HG03025 (cell line): Measurements from ENCODE around the gene ALAS1.

Experiments used
- ATAC-seq: cut with Tn5 transposase; IDR thresholded peaks from one replicate; pipeline ENCODE4 v1.9.1; 2021; ENCODE audit warnings: mild to moderate bottlenecking, moderate library complexity; ENCODE audit not compliant: unreplicated experiment, low FRiP score

The ALAS1 gene

GRCh38 chr3:52197499-52197841 is 490 bp upstream of the ALAS1 start:
- no peak for ATAC-seq

GRCh38 chr3:52198643-52199608 is 966 bp downstream of the ALAS1 start:
- no peak for ATAC-seq

GRCh38 chr3:52200981-52201679 is 3.2 kb downstream of the ALAS1 start:
- ATAC-seq = no peak

- no peak for ATAC-seq
Measured at GRCh38 chr3:52202384-52203077, 4.6 kb downstream of the ALAS1 start.

GRCh38 chr3:52203701-52204100 is 5.7 kb downstream of the ALAS1 start:
- no peak for ATAC-seq

- ATAC-seq = no peak
Measured at GRCh38 chr3:52204337-52205073, 6.5 kb downstream of the ALAS1 start.

- ATAC-seq = no peak
Measured at GRCh38 chr3:52205727-52206372, 7.9 kb downstream of the ALAS1 start.

GRCh38 chr3:52208556-52208955 is 10.6 kb downstream of the ALAS1 start:
- no peak for ATAC-seq

GRCh38 chr3:52210037-52210436 is 12.1 kb downstream of the ALAS1 start:
- ATAC-seq = no peak

GRCh38 chr3:52210550-52211046 is 12.6 kb downstream of the ALAS1 start:
- no peak for ATAC-seq

- no peak for ATAC-seq
Measured at GRCh38 chr3:52211268-52211891, 13.4 kb downstream of the ALAS1 start.

- no peak for ATAC-seq
Measured at GRCh38 chr3:52213005-52213404, 15.0 kb downstream of the ALAS1 start.

- ATAC-seq = no peak
Measured at GRCh38 chr3:52213901-52214300, 15.9 kb downstream of the ALAS1 start.

GRCh38 chr3:52215351-52215750 is 17.4 kb downstream of the ALAS1 start:
- ATAC-seq = no peak

- no peak for ATAC-seq
Measured at GRCh38 chr3:52216585-52217408, 18.8 kb downstream of the ALAS1 start.

GRCh38 chr3:52217409-52217805 is 19.4 kb downstream of the ALAS1 start:
- no peak for ATAC-seq

- ATAC-seq = no peak
Measured at GRCh38 chr3:52218026-52218425, 20.1 kb downstream of the ALAS1 start.

- no peak for ATAC-seq
Measured at GRCh38 chr3:52218454-52218853, 20.5 kb downstream of the ALAS1 start.
